ENCODE data around the gene IQSEC1.
A peak's percentile ranks its signal among the peaks of the same experiment; 100 is the strongest.

The IQSEC1 gene

DNA sequence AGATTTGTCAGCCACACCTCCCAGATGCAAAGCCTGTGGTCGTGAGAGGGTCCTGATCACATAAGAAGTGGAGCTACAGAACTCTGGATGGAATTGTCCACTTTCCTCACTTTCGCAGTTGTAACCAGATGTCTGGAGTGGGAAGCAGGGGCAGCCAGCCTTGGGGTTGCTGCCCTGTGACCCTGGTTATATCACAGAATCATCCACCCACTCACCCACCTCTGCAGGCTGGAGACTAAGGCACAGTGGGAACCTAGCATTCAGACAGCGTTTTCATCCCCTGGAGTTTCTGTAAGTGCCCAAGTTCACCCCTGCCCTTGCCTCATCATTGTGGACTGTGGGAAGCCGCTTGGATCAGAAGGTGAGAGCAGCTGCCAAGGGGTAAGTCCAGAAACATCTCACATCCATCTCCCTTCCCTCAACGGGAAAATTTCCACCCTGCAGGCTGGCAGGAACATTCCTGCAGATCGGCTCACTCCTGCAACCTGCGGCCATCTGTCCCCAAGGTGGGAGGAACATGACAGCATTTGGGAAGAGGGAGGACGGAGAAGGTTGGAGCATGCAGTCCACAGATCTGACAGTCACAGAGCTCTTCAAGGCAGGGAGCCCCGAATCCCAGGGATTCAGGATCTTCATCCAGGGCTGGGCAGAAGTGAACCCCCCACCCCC, 2.9 kb upstream of the IQSEC1 start:
- in situ Hi-C loops (cut with MboI; ENCODE audit: low sequenced_read_pairs, unreplicated experiment), result no loop called here
- TF ChIP-seq, protein P1, sequence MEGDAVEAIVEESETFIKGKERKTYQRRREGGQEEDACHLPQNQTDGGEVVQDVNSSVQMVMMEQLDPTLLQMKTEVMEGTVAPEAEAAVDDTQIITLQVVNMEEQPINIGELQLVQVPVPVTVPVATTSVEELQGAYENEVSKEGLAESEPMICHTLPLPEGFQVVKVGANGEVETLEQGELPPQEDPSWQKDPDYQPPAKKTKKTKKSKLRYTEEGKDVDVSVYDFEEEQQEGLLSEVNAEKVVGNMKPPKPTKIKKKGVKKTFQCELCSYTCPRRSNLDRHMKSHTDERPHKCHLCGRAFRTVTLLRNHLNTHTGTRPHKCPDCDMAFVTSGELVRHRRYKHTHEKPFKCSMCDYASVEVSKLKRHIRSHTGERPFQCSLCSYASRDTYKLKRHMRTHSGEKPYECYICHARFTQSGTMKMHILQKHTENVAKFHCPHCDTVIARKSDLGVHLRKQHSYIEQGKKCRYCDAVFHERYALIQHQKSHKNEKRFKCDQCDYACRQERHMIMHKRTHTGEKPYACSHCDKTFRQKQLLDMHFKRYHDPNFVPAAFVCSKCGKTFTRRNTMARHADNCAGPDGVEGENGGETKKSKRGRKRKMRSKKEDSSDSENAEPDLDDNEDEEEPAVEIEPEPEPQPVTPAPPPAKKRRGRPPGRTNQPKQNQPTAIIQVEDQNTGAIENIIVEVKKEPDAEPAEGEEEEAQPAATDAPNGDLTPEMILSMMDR (IDR thresholded peaks at IDR 0.05; ENCODE audit: borderline replicate concordance, control extremely low read depth, extremely low read depth, insufficient read depth, missing control alignments), result no peak
- no peak for DNase-seq (ENCODE audit: low spot score)

DNA sequence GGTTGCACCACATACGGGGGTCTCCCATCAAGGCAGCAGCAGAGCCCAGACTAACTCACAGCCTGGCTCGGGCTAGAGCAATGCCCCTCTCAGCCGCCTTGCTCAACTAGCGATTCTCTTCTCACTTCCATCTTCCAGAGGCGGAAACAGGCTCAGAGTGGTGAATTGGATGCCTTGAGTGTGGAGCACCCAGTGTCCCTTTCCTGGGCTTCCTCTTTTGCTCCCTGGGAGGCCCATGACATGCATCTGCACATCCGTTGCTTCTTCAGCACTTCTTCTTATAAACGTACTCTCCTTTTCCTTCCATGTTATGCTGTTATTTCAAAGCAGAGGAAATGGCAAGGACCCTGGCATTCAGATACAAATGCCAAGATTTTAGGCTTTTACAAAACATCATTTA, 2.1 kb upstream of the IQSEC1 start:
- no peak for DNase-seq (ENCODE audit: low spot score)
- TF ChIP-seq, protein P1 (IDR thresholded peaks at IDR 0.05; ENCODE audit: borderline replicate concordance, control extremely low read depth, extremely low read depth, insufficient read depth, missing control alignments), result no peak
- in situ Hi-C loops (cut with MboI; ENCODE audit: low sequenced_read_pairs, unreplicated experiment), result no loop called here

DNA sequence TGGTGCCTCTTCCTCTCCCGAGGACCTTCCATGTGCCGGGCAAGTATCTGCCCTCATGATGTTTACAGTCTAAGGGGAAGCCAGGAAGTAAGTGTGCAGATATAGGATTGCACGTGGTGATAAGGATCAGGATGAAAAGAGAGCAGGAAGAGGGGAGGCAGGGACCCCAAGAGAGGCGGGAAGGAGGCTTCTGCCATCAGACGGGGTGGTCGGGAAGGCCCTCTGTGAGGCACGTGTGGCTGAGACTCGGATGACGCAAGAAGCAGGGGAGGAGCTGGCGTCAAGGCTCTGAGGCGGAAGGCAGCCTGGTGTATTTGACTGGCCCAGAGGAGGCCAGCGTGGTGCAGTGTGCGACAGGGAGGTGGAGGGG, 762 bp upstream of the IQSEC1 start:
- in situ Hi-C loops (cut with MboI; ENCODE audit: low sequenced_read_pairs, unreplicated experiment), result no loop called here
- TF ChIP-seq, protein P1 (IDR thresholded peaks at IDR 0.05; ENCODE audit: borderline replicate concordance, control extremely low read depth, extremely low read depth, insufficient read depth, missing control alignments), result no peak
- DNase-seq (ENCODE audit: low spot score), result no peak

DNA sequence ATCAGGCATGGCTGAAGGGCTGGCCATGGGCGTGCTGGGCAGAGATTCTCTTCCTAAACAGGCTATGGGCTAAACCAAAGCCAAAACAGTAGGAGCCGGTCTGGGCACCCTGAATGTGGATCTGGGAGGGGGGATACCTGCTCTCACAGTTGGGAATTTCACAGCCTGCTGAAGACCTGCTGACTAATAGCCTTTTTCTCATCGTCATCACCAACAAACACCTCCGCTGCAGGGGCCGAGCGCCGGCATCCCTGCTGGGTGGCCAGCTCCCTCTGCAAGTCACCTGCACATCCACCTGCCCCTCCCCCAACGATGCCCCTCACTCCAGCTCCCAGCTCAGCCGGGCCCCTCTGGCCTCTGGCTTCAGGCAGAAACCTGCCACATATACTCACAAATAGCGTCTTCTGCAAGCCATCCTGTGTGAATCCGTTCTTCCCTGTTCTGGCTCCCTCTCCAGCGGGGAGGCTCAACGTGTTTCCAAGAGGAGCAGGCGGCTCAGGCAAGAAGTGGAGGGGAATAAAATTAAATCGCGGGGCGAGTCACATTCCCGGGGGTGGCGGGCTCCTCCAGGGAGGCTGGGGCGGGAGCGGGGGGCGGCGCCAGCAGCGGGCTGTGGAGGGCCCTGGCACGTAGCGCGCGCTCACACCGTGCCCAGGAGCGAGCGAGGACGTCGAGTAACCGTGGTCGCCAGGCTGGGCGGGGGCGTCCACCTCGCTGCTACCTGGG, 466 bp downstream of the IQSEC1 start:
- in situ Hi-C loops (cut with MboI; ENCODE audit: low sequenced_read_pairs, unreplicated experiment), result no loop called here
- TF ChIP-seq, protein P1 (IDR thresholded peaks at IDR 0.05; ENCODE audit: borderline replicate concordance, control extremely low read depth, extremely low read depth, insufficient read depth, missing control alignments), result no peak
- DNase-seq (ENCODE audit: low spot score), result no peak

DNA sequence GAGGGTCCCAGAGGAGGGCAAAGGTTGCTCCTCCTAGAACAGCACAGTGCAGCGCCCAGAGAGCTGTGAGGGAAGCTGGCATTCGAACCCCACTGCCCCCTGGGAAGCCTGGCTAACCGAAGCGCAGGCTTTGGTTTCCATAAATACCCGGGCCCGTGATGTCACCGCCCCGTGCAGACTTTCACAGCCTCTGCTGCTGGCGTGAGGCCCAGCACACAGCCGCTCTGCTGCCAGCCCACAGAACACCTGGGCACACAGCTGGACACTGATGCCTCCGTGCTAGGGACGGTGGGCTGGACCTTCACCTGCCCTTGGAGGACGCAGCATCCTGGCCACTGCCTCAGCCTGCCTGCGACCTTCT, 1.0 kb downstream of the IQSEC1 start:
- DNase-seq (ENCODE audit: low spot score), result peak; percentile 76
- in situ Hi-C loops (cut with MboI; ENCODE audit: low sequenced_read_pairs, unreplicated experiment), result no loop called here
- TF ChIP-seq, protein P1 (IDR thresholded peaks at IDR 0.05; ENCODE audit: borderline replicate concordance, control extremely low read depth, extremely low read depth, insufficient read depth, missing control alignments), result no peak

DNA sequence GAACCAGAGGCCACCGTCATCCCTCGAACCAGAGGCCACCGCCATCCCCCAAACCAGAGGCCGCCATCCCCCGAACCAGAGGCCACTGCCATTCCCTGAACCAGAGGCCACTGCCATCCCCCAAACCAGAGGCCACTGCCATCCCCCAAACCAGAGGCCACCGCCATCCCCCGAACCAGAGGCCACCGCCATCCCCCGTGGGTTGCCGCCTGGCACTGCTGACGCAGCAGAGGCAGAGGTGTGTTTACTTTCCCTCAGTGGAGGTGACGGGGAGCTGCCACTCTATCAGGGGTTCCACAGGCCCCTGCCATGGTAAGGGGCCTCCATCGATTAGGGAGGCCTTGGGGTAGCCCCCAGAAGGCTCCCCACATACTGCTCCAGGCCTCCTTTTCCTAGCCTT, 1.5 kb downstream of the IQSEC1 start:
- in situ Hi-C loops (cut with MboI; ENCODE audit: low sequenced_read_pairs, unreplicated experiment), result no loop called here
- no peak for DNase-seq (ENCODE audit: low spot score)
- TF ChIP-seq, protein P1 (IDR thresholded peaks at IDR 0.05; ENCODE audit: borderline replicate concordance, control extremely low read depth, extremely low read depth, insufficient read depth, missing control alignments), result no peak

Measured in GM13976 (cell line).